C1 segment of cervical spinal cord (tissue), 14 donors: ENCODE results near the gene XKRX.

Experiments used
- DNase-seq, 14 donors: peaks; one replicate each; lab custom pipeline; 2025; lab: John Stamatoyannopoulos, UW

Gene XKRX

GRCh38 chrX:100895365-100896075 is 33.2 kb downstream of the XKRX start:
- DNase-seq = no peak

GRCh38 chrX:100883654-100884053 is 45.1 kb downstream of the XKRX start:
- no peak for DNase-seq

GRCh38 chrX:100880368-100880767 is 48.3 kb downstream of the XKRX start:
- DNase-seq = no peak

GRCh38 chrX:100874325-100874724 is 54.4 kb downstream of the XKRX start, which contains the start of gene NOX1:
TSS of gene NOX1 (minus strand) at chrX:100874359. CDS start at chrX:100874139, 220 bp downstream.
- no peak for DNase-seq

GRCh38 chrX:100871594-100872560 is 56.8 kb downstream of the XKRX start:
- DNase-seq = no peak

GRCh38 chrX:100870527-100870926 is 58.2 kb downstream of the XKRX start:
- no peak for DNase-seq

GRCh38 chrX:100868273-100868672 is 60.4 kb downstream of the XKRX start:
- DNase-seq = no peak

GRCh38 chrX:100864657-100865391 is 63.9 kb downstream of the XKRX start:
- DNase-seq = no peak
